Hematopoietic multipotent progenitor cell treated with erythropoietin and hydrocortisone succinate and interleukin-3 and kit ligand, for 17 days (in vitro differentiated cells): Measurements from ENCODE around the gene PPEF1.
"Not testable (repeated sequence)": the region's sequence is repeated elsewhere in the genome, so short reads cannot be mapped to it uniquely, and the experiment has no call there.

ENCODE experiments used
- DNase-seq: peaks from one replicate; pipeline ENCODE4 v3.0.0-alpha.2; 2015; ENCODE audit warnings: low spot score

PPEF1 gene

GRCh38 chrX:18793601-18794089, 86.2 kb downstream of the PPEF1 start:
- DNase-seq, result no peak

- DNase-seq, result no peak
These were observed 89.7 kb downstream of the PPEF1 start for GRCh38 chrX:18797141-18797540.

- DNase-seq, result no peak
These were observed 92.5 kb downstream of the PPEF1 start for GRCh38 chrX:18799911-18800310.

GRCh38 chrX:18809641-18810040, 102.2 kb downstream of the PPEF1 start:
- DNase-seq, result no peak

GRCh38 chrX:18810416-18810815, 103.0 kb downstream of the PPEF1 start:
- no peak for DNase-seq

GRCh38 chrX:18825375-18825774, 117.9 kb downstream of the PPEF1 start:
- DNase-seq, result no peak

- no peak for DNase-seq
These were observed 121.5 kb downstream of the PPEF1 start for GRCh38 chrX:18828832-18829404.

GRCh38 chrX:18833071-18833731, 125.8 kb downstream of the PPEF1 start:
- no peak for DNase-seq

- DNase-seq, result not testable (repeated sequence)
These were observed 140.5 kb downstream of the PPEF1 start for GRCh38 chrX:18847901-18848300.

- no peak for DNase-seq
These were observed 148.6 kb downstream of the PPEF1 start for GRCh38 chrX:18855919-18856644.

GRCh38 chrX:18856645-18856997, 149.2 kb downstream of the PPEF1 start:
- DNase-seq, result no peak

- DNase-seq, result no peak
These were observed 154.1 kb downstream of the PPEF1 start for GRCh38 chrX:18861511-18861910.

- DNase-seq, result no peak
These were observed 157.0 kb downstream of the PPEF1 start for GRCh38 chrX:18864390-18864920.

- DNase-seq, result no peak
These were observed 163.9 kb downstream of the PPEF1 start for GRCh38 chrX:18871161-18871890.

- no peak for DNase-seq
These were observed 164.5 kb downstream of the PPEF1 start for GRCh38 chrX:18871970-18872369.

GRCh38 chrX:18872621-18873020, 165.2 kb downstream of the PPEF1 start:
- no peak for DNase-seq

- DNase-seq, result no peak
These were observed 165.8 kb downstream of the PPEF1 start for GRCh38 chrX:18873189-18873791.

- no peak for DNase-seq
These were observed 166.4 kb downstream of the PPEF1 start for GRCh38 chrX:18873836-18874235.

- DNase-seq, result no peak
These were observed 167.3 kb downstream of the PPEF1 start for GRCh38 chrX:18874560-18875255.

GRCh38 chrX:18875256-18875878, 167.9 kb downstream of the PPEF1 start:
- no peak for DNase-seq

GRCh38 chrX:18877469-18877868, 170.0 kb downstream of the PPEF1 start:
- no peak for DNase-seq
